HG03139 (cell line): ENCODE measurements around the gene FZD1.
"Not testable (repeated sequence)": the region's sequence is repeated elsewhere in the genome, so short reads cannot be mapped to it uniquely, and the experiment has no call there.

Source experiments
- ATAC-seq: cut with Tn5 transposase; IDR thresholded peaks from one replicate; pipeline ENCODE4 v1.9.1; 2021; ENCODE audit not compliant: unreplicated experiment

The FZD1 gene

GRCh38 chr7:91295576-91295975 is 31.3 kb downstream of the FZD1 start:
- no peak for ATAC-seq

- no peak for ATAC-seq
Observed at GRCh38 chr7:91297939-91298338, 33.7 kb downstream of the FZD1 start.

GRCh38 chr7:91299952-91300775 is 35.9 kb downstream of the FZD1 start:
- no peak for ATAC-seq

- no peak for ATAC-seq
Observed at GRCh38 chr7:91302794-91303193, 38.6 kb downstream of the FZD1 start.

GRCh38 chr7:91306266-91306665 is 42.0 kb downstream of the FZD1 start:
- ATAC-seq = no peak

GRCh38 chr7:91307467-91307866 is 43.2 kb downstream of the FZD1 start:
- no peak for ATAC-seq

- ATAC-seq = not testable (repeated sequence)
Observed at GRCh38 chr7:91308191-91308590, 44.0 kb downstream of the FZD1 start.

GRCh38 chr7:91310830-91311460 is 46.7 kb downstream of the FZD1 start:
- ATAC-seq = no peak

- no peak for ATAC-seq
Observed at GRCh38 chr7:91311839-91312238, 47.6 kb downstream of the FZD1 start.

GRCh38 chr7:91313113-91313512 is 48.9 kb downstream of the FZD1 start:
- no peak for ATAC-seq

- no peak for ATAC-seq
Observed at GRCh38 chr7:91314591-91315323, 50.5 kb downstream of the FZD1 start.

GRCh38 chr7:91316426-91316825 is 52.2 kb downstream of the FZD1 start:
- ATAC-seq = no peak

GRCh38 chr7:91319351-91319750 is 55.1 kb downstream of the FZD1 start:
- no peak for ATAC-seq

GRCh38 chr7:91320366-91321078 is 56.3 kb downstream of the FZD1 start:
- no peak for ATAC-seq
